GM18502 (cell line): Measurements from ENCODE around the gene PINLYP.
A peak's percentile ranks its signal among the peaks of the same experiment; 100 is the strongest.
"Not testable (repeated sequence)": the region's sequence is repeated elsewhere in the genome, so short reads cannot be mapped to it uniquely, and the experiment has no call there.

ENCODE experiments used
- ATAC-seq: cut with Tn5 transposase; IDR thresholded peaks from one replicate; pipeline ENCODE4 v1.9.1; 2021; ENCODE audit warnings: mild to moderate bottlenecking; ENCODE audit not compliant: unreplicated experiment, poor library complexity

The PINLYP gene

DNA sequence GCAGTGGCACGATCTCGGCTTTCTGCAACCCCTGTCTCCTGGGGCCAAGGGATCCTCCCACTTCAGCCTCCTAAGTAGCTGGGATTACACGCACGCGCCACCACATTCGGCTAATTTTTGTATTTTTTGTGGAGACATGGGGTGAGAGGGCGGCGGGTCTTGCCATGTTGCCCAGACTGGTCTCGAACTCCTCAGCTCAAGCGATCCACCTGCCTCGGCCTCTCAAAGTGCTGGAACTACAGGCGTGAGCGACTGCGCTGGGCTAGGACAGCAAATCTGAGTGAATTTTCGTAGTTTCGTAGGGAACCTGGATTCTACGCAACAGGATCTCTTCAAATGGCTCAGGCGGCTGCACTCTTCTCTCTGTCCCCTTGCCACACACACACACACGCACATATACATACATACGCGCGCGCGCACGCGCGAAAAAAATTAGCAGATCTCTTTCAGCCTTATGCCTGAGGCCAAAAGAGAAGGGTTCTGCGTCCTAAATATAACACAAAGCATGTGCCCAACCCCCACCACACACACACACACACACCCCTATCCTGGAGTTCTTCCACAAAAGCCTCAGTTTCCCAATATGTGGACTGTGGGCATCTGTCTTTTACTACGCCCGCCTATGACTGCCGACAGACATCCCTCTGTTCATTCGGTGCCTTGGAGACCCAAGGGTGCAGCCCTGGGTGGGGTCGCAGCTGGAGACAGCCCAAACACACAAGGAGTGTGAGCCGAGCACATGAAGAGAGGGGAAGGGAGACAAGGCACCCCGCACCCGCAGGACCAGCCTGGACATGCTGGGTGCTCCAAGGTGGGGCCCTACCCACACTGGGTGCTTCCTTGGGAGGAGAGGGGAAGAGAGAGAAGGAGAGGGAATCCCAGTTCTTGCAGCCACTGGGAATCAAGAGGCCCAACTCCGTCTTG lies 616 bp downstream of the PINLYP start:
- no peak for ATAC-seq

DNA sequence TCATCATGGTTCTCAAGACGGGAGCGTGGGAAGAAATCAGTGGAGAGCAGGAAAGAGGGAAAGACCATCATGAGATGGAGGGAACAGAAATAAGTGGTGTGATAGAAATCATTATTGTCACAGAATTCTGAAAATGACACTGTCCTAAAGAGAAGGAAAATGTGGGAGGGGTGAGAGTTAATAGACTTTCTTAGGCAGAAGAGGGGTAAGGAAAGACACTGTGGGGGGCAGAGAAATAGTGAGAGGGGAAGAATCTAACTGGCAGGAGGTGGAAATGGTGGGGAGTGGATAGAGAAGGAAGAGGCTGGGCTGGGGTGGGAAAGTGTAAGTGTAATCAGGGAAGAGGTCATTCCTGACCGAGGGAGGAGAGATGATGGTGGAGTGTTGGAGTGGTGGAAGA lies 3.2 kb downstream of the PINLYP start:
- no peak for ATAC-seq

DNA sequence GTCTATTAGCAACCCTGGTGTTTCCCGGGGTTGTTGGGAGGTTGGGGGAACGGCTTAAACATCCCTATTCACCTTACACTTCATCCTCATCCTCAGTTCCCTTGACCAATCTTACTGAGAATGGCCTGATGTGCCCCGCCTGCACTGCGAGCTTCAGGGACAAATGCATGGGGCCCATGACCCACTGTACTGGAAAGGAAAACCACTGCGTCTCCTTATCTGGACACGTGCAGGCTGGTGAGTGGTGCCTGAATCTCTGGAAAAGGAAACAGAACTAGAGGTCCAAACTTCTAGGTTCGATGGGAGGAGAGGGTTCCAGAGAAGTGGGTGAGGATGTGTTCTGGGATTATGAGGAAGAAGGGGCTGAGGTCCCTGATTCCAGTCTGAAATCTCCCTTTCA lies 5.9 kb downstream of the PINLYP start:
- no peak for ATAC-seq

DNA sequence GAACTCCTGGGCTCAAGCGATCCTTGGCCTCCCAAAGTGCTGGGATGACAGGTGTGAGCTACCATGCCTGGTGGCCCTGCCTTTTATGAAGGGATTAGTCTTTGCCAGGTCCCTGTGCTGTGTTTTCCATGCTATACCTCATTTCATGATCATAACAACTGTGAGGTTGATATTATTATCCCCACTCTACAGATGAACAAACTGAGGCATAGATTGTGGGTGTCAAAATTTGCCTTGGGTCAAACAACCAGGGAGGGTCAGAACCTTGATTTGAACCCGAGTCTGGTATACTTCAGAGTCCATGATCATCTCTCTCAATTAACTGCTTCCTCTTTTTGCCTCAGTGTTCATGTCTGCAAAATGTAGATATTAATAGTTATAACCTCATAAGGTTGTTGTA lies 6.9 kb downstream of the PINLYP start:
- no peak for ATAC-seq

DNA sequence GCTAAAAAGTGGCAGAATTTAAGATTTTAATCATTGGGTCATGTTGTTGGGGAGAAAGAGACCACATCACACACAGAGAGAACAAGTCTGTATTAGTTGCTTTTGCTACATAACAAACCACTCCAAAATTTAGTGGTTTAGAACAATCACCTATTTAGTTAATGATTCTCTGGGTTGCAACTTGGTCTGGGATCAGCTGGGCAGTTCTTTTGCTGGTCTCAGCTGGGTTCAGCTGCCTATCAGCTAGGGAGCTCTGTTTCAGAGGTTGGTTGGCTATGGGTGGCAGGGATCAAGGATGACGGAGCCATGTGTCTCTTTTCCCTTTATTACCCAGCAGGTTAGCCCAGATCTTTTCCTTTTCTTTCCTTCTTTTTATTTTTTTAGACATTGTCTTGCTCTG lies 8.9 kb downstream of the PINLYP start:
- no peak for ATAC-seq

DNA sequence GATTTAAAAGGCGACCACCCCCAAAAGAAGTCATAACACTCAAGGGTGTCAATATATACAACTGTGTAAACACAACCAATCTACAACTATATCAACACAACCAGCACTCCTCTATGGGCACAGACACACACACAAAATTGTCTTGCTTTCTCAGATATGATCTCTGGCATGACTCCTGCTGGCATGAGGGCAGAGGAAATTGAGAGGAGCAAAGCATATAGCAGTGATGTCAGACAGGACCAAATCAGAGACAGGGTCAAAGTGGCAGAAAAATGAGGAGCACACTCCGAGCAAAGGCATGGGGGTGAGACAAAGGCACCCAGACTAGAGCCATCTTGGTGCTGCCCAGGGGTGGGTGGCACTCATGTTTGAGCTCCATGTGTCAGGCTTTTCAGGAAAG lies 10.7 kb downstream of the PINLYP start:
- ATAC-seq: no peak

DNA sequence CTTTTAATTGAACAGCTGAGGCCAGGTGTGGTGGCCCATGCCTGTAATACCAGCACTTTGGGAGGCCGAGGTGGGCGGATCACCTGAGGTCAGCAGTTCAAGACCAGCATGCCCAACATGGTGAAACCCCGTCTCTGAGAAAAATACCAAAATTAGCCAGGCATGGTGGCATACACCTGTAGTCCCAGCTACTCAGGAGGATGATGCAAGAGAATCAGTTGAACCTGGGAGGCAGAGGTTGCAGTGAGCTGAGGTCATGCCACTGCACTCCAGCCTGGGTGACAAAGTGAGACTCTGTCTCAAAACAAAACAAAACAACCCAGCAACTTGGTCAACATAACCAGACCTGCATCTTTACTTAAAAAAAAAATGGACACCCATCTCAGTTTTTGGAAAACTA lies 11.4 kb downstream of the PINLYP start:
- ATAC-seq: not testable (repeated sequence)

DNA sequence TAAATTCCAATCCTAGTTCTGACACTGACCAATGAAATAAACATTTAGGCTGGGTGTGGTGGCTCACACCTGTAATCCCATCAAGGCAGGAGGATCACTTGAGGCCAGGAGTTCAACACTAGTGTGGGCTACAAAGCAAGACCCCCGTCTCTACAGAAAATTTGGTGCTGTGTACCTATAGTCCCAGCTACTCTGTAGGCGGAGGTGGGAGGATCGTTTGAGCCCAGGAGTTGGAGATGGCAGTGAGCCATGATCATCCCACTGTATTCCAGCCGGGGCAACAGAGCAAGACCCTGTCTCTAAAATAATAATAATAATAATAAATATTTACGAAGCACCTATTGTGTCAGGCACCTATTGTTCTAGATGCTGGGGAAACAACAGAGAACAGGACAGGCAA lies 13.7 kb downstream of the PINLYP start:
- no peak for ATAC-seq

DNA sequence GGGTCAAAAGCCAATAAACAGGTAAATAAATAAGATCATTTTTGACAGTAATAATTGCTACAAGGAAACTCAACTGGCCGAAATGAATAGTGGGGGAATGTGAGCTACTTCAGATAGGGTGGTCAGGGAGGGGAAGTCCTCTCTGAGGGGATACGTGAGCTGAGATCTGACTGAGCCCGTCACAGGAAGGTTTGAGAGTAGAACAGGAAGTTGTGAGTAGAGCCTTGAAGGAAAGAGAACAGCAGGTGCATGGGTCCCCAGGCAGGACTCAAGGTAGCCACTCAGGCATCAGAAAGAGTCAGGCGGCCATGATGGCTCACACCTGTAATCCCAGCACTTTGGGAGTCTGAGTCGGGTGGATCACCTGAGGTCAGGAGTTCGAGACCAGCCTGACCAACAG lies 14.1 kb downstream of the PINLYP start:
- ATAC-seq: no peak

DNA sequence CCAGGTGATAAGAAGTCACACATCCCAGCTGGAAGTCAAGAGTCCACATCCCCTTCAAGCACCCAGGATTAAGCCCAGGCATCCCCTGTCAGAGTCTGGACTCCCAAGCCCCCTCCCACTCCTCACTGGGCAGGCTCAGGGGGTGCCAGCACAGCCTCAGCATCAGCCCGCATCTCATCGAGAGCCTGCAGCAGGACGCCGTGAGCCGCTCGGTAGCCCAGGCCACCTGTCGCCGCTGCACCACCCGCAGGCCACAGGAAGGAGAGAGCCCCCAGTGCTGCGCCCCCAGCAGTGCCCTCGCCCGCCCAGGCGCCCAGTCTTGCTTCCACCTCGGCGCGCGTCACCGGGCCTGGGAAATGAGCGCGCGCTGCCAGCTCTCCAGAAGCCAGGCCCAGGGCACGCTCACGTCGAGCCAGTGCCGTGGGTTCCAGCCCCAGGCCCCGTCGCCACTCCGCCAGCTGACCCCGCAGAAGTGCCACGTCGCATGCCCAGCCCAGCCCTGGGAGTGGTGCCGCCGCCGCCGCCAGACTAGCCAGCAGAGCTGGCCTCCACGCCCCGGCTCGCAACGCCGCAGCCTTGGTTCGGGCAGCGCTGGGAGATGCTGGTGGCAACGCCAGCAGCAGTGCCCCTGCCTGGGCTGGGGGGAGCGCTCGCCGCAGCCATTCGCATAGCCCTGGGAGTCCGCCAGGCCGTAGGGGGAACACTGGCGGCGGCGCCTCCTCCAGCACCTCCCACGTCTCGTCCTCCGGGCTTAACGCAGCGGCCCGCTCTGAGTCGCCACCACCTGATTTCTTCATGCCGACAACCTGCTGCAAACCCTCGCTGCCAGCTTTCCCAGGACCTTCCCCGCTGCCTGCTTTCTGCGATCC lies 16.5 kb downstream of the PINLYP start:
- no peak for ATAC-seq

DNA sequence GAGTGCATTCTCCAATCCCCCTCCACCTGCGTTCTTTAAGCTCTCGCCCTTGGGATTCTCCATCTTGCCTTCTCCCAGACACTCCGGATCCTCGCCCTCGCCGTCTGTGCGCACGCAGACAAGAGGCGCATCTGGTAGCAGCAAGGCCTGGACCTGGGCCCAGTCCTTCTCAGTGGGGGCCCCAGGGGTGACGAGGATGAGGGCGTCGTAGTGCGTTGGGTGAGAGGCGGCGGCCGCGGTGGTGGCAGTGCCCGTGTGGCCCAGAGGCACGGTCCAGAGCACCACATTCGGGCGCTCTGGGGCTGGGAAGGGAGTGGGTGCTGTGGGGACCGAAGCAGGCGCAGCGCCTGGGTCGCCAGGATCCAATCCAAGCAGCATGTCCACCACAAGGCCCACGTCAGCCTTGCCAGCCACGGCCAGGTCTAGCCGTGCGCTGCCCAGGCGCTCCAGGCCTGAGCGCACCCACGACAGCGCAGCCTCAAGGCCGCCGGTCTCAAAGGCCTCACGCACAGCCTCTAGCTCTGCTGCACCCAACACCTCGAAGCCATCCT lies 17.3 kb downstream of the PINLYP start:
- ATAC-seq: no peak

DNA sequence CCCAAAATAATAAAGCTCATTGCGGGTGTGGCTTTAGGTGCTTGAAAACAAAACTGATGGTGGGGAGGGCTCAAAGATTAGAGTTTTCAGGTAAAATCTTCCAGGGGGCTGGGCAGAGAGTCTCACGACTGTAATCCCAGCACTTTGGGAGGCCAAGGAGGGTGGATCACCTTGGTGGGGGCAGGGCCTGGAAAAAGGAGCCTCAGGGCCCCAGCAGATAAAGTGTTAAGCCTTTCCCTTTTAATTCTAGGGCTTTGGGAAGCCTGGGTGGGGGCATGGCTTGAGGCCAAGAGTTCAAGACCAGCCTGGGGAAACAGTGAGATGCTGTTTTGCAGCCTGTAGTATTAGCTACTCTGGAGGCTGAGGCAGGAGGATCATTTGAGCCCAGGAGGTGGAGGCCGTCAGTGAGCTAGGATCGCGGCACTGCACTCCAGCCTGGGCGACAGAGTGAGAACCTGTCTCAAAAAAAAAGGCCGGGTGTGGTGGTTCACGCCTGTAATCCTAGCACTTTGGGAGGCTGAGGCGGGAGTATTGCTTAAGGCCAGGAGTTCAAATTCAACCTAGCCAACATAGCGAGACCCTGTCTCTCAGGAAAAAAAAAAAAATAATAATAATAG lies 18.6 kb downstream of the PINLYP start:
- ATAC-seq: no peak

DNA sequence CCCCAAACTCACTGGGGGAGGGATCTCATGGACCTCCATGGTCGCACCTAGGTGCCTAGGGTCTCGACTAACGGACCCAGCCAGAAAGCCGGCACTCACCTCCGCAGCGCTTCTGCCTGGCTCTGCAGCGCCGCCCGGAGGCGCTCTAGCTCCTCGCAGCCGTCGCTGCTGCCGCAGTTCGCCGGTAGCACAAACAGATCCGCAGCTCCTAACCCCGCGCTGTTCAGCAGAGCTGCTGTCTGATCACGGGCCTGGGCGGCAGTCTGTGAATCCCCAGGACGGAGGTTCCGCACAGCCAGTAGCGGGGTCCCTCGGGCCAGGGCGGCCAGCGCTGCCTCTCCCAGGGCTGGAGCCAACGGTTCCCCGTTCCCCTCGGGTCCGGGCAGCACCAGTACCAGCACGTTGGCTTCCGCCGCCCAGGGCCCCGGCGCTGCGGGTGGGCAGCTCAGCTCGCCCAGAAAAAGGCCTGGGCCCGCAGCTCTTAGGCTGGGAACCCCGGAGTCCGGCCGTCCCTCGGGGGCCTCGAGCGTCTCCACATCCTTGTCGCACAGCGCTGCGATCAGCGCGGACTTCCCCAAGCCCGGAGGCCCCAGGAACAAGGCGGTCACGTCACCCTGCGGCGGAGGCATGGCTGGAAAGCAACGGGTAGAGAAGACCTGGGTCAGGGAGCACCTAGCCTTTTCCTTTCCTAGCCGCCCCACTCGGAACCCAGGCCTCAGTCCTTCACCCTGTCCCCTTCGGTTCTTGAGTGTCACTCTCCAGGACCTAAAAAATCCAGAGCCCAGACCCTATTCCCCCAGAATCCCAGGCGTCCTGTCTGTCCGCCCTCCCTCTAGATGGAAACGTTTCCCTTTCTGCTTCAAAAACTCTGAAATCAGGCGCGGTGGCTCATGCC lies 19.4 kb downstream of the PINLYP start:
- ATAC-seq: no peak

DNA sequence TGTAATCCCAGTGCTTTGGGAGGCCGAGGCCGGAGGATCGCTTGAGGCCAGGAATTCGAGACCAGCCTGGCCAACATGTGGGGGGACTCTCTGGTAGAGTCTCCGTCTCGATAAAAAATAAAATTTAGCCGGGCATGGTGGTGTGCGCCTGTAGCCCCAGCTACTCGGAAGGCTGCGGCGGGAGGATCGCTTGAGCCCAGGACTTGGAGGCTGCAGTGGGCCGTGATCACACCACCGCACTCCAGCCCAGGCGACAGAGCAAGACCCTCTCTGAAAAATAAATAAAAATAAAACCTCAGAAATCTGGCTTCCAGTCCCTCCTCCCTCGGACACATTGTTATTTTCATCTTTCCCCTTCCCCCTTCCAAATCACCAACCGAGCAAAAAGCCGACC lies 20.0 kb downstream of the PINLYP start:
- peak; percentile 4 for ATAC-seq

DNA sequence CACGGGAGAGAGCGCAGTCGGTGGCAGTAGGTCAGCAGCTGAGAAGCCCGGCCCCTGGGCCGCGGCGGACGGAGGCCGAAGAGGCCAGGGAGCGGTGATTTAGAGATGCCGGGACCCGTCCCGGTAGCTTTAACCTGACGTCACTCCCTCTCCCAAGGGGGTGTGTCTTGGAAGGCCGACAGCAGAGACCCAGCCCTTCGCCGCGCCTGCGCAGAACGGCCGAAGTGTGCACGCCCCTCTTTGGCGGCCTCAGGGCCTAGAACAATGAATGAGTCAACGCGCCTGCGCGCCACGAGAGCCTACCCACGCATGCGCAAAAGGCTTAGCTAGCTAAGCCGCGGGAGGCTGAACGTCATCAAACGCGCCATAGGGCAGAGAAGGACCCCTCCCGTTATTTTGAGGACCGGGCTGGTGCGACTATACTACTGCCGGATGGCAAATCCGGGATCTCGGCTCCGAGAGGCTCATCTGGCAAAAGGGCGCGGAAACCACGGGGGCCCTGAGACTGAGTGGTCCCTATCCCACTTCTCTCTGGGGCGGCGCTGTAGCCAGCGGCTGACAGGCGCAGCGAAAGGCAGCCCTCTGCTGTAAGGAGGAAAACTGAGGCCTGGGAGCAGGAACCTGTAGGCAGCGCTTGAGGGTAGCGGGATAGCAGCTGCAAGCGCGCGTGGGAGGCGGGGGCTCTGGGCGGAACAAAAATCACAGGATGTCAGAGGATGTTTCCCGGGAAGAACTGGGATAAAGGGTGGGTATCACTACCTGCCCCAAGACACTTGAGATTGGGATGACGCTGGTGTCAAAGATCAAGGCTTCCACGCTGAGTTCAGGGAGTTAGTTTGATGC lies 20.6 kb downstream of the PINLYP start, which contains the start of the genes IRGQ and ZNF576:
IRGQ (minus strand) TSS at position 136 of the 843 bp plus-strand sequence. CDS start 796 bp downstream, outside the sequence.
ZNF576 (plus strand) TSS at position 597 of the 843 bp plus-strand sequence. CDS start 514 bp downstream, outside the sequence.
- peak; percentile 75 for ATAC-seq

DNA sequence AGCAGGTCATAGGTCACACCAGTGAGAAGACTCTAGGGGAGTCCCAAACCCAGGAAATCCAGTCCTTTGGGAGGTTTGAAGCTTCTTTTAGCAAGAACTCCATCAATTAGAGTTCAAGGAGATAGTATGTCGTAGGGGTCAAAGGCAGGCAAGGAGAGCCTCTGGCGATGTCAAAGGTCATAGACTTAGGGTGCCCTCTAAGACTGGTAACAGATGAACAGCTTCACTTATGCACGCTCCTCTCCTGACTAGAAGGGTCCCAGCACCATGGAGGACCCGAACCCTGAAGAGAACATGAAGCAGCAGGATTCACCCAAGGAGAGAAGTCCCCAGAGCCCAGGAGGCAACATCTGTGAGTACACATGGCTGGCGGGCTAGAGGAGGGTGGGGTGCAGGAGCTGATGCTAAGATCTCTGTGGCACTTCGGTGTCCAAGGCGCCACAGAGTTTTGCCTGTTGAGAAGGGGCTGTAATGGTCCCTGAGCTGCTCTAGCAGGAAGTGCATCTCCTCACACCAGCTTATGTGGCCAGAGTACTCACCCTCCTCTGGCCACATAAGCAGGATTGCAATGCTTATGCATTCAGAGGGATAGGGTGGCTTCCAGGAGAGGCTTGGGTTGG lies 21.4 kb downstream of the PINLYP start:
- ATAC-seq: no peak

DNA sequence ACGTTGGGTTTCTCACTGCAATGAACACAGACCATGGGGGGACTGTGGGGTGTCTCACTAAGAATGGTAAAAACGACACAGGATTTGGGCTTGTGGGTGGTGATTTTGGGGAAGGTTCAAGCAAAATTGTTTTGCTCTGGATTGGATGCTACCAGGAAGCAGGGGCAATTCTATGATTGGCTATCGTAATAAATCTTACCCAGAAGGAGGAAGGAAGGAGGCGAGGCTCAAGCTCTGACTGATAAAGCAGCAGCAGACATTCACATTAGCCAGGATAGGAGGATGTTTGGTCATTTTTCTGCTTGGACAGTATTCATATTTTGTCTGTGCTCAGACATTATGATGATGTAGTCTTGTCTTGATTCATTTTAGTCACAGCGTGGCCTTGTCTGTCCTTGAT lies 22.3 kb downstream of the PINLYP start:
- no peak for ATAC-seq
